HG02571 (cell line): ENCODE measurements around the gene KRTAP17-1.
"Not testable (repeated sequence)": the region's sequence is repeated elsewhere in the genome, so short reads cannot be mapped to it uniquely, and the experiment has no call there.

Source experiments
- ATAC-seq: cut with Tn5 transposase; IDR thresholded peaks from one replicate; pipeline ENCODE4 v1.9.1; 2021; ENCODE audit warnings: mild to moderate bottlenecking, moderate library complexity; ENCODE audit not compliant: unreplicated experiment

KRTAP17-1 gene, protein sequence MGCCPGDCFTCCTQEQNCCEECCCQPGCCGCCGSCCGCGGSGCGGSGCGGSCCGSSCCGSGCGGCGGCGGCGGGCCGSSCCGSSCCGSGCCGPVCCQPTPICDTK

DNA sequence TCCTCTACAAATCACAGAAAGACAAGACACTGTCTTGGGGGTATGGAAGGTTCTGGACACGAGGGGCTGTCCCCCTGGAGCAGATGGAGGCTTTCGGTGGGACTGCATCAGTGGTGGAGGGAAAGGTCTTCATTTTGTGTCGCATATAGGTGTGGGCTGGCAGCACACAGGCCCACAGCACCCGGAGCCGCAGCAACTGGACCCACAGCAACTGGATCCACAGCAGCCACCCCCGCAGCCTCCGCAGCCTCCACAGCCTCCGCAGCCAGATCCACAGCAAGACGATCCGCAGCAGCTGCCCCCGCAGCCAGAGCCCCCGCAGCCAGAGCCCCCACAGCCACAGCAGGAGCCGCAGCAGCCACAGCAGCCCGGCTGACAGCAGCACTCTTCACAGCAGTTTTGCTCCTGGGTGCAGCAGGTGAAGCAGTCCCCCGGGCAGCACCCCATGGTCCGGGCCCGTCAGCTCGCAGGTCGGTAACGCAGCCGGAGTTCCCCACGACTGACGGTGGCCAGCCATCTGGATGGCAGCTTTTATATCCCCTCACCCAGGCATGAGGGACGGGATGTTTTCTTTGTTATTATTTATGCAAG, at the start of gene KRTAP17-1:
KRTAP17-1 (minus strand) TSS at position 507 of the 591 bp plus-strand sequence; CDS start at position 447, 60 bp downstream.
- no peak for ATAC-seq

DNA sequence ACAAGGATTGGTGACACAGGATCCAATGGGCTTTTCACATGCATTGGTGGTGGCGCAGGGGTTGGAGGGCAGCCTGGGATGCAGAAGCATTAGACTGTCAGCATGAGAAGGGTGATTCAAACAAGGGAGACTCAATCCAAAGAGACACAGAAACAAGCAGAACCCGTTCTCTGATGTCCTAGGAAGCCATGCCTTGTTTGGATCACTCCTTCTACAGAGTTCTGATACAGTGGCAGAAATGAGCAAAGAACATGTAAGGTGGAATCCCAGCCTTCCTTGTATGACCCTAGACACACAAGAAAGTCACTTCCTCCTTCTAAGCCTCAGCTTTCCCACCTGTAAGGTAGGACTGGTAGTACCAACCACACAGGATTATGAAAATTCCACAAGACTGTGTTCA, 48.4 kb upstream of the KRTAP17-1 start:
- ATAC-seq = no peak

DNA sequence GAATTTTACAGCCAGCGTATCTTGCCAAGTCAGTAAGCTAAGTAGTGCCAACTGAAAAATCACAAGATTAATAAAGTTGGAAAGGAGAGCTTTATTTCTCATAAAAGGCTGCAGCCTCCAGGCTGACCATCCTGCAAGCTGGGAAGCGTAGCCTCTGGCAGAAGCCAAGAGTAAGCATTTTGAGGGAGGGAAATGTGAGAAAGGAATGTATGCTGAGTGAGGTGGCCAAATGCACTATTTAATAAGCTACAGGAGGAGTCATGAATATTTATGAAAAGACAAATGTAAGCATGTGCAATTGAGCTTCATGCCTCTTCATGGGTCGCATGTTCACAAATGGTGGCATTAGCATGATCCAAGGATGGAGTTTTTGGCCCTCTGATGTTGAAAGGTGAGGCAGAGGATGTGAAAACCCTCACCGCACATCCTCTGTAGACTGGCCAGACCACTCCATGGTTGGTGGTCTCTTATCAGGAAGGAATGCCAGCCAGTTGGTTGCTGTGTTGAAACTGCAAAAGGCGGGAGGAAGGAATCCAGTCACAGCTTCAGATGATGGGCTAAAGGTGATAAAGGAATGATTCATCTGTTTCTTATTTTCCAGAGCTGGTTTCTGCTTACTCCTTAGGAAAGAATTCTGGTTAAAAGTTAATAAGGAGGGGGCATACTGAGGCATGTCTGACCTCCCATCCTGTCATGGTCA, 44.9 kb upstream of the KRTAP17-1 start:
- no peak for ATAC-seq

DNA sequence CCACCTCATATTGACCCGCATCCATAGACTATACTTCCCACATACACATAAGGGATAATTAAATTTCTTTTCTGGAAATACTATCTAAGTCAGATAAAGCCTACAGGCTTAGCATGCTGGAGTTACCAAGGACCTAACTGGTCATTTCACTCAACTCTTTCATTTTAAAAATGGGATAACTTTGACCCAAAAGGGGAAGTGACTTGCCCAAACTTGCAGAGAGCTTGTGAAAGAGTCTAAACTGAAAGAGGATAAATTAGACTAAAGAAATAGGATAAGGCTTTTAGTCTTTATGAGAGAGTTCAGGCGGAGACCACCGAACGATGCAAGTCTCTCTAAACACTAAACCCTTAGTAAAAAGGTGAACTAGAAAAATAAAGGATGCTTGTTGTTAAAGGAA, 39.0 kb upstream of the KRTAP17-1 start:
- ATAC-seq = no peak

DNA sequence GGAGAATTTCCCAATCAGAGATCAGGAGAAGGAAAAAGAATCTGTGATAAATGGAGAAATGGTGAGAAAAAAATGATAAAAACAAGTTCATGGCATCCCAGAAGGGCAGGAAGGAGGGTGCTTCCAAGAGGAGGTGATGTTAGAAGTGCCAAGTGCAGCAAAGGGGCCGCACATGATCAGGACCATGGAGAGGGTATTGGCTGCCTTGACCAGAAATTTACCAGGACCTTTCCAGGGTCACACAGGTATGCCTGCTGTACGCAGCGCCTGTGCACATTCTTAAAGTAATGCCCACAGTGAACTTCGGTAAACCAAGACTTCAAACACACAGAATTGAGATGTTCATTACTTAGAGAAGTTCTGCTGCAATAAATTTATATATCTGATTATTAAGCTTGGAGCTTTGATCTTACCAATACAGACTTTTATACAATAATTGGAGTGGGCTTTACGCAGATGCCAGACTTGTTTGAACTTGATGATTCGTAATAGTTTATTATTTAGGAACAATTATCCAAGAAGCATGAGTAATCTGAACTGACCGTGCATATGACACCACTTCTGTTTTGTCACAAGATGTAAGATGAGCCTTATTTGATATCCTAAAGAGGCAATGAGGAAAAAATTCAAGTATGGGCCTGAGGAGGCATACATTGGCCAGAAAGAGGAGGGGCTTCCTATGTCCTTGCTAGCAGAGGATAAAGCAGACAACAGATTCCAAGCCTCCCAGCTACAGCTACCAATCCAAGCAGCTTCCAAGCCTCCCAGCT, 37.3 kb upstream of the KRTAP17-1 start:
- ATAC-seq = no peak

DNA sequence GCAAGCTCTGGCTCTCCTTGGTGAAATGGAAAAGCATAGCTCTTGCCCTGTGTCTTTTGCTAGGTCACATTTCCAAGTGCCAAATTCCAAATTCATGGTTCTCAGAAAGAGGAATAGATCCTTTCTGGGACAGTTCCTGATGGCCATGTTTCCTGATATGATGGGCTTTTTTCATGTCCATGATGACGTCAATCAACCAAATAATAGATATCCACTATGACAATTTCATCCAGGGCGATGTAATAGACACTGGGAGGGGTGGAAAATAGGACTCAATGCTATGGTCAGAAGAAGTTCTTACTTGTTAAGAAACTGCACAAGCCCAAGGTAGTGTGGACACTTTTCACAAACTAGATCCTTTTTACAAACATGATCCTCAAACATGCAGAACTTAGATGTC, 35.7 kb upstream of the KRTAP17-1 start:
- ATAC-seq = no peak

DNA sequence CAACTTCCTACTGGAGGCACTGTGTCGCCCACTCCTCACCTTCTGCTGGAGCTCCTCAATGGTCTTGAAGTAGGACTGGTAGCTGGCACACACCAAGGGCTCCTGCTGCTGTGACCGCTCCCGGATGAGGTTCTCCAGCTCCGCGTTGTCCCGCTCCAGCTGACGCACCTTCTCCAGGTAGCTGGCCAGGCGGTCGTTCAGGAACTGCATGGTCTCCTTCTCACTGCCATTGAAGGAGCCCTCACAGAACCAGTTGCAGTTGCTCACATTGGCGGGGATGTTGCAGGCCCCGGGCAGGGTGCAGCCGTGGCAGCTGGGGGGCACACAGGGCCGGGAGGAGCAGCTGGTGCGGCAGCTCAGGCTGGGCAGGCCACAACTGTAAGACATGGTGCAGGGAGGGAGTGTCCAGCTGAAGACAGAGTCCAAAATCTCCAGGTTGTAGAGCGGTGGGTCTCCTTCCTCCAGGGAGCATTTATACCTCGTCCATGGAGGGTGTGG, 34.9 kb upstream of the KRTAP17-1 start, which contains the start of gene KRT33A:
KRT33A (minus strand) TSS at position 448 of the 498 bp plus-strand sequence; CDS start at position 387, 61 bp downstream.
- not testable (repeated sequence) for ATAC-seq

DNA sequence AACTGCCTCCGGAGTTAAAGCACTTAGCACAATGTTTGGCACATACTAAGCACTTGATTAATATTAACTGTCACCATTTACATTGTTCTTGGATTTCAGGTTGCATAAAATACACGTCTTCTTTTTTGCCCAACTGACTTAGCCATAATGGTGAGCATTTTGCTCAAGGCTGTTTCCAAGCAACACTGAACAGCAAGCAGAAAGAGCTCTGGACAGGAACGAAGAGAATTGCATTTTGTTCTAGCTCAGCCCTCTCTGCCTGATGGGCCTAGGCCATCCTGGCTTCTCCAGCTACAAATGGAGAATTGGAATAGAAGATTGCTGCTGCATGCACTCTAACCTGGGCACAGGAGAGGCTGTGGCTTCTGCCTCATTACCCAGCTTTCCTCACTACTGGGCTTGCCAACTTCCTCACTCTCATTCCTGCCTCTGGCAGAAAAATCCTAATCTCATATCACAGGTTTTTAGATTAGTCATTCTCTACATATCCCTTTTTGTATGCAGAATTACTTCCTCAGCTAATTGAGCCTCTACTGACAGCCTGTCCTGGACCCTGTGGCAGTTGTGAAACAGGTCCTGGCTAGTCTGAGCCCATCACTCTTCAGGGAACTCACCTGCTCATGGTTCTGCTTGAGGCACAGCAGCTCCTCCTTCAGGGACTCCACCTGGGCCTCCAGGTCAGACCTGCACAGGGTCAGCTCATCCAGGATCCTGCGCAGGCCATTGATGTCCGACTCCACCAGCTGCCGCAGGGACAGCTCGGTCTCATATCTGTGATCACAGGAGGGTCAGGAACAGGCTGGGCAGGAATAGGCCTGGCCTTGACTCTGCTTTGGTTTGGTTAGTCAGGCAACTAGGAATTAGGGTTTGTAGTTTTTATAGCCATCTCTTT, 32.6 kb upstream of the KRTAP17-1 start:
- ATAC-seq = no peak

DNA sequence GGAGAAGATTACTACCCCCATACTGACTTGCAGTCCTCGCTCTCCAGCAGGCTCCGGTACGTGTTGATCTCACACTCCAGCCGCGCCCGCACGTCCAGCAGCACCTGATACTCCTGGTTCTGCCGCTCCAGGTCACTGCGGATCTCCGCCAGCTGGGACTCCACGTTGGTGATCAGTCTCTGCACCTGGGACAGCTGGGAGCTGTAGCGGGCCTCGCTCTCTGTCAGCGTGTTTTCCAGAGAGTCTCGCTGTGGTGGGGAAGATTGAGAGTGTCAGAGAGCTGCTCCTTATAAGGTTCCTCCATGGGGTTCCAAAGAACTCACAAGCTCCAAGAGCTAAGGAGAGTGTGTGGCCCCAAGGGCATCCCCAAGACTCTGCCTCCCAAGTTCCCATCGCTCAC, 30.9 kb upstream of the KRTAP17-1 start:
- ATAC-seq = not testable (repeated sequence)

DNA sequence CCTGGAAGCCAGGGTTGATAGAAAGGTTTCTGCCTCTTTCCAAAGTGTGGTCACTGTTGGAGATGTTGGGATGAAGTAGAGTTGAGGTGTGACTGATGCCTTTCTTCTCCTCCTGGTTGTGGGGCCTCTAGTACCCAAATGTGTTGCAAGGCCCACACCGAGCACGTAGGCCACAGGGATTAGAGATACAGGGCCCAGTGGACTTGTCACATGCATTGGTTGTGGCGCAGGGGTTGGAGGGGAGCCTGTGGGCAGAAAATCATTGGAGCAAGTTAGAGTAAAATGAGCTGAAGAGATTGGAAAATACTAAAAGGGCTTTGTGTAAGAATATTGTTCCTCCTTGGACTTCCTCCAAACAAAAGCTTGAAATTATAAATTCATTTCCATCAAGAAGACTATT, 30.5 kb upstream of the KRTAP17-1 start:
- no peak for ATAC-seq

DNA sequence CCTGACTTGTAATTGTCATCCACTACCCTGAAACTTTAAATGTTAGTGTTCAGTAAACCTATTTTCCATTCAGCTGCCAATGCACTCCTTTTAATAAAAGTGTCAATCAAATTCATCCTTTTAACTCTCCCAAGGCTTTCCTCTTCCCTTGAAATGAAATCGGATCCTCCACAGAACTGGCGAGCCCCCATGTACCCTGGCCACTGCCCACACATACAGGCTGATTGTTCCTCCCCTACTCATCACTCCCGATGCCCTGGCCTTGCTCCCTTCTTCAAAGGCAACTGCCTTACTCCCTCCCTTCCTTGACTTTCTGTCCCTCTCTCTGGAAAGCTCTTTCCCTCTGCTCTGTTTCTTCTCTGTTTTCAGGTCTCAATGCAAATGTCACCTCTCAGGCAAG, 27.5 kb upstream of the KRTAP17-1 start:
- ATAC-seq = no peak

DNA sequence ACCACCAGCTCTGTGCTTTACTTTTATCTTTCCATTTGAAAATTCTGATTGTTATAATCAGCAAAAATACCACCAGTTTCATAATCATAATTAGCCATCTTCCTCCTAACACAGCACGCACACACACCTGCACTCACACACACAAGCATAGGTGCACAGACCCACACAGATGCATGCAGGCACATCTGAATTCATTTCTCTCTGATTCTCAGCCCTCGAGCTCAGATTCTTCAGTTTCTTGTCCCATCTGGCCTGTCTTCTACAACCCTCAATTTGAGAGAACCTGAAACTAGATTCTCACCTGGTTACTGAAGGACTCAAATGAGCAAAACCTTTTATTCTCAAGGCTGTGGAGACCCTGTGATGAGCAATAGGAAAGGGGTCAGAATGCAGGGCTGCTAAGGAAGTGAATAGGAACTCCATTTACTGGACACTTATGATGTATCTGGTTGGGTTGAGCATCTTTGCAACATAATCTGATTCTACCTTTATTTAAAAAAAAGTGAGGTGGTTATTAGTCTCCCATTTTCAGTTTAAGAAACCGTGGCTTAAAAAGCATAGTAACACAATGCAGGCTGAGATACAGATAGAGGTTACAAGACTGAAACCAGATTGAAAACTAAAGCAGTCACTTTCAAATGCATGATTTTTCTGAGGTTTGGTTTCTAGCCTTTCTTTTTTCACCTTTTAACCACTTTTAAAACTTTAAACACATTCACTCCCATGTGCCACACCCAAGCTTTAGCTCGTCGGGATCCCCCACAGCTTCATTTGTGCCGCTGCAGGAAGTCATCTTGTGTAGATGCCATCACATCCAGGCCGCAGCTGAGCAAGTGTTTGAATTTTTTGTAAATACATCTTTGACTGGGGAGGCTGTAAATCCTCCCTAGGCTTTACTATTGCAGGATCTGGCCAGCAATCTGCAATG, 25.7 kb upstream of the KRTAP17-1 start:
- no peak for ATAC-seq

DNA sequence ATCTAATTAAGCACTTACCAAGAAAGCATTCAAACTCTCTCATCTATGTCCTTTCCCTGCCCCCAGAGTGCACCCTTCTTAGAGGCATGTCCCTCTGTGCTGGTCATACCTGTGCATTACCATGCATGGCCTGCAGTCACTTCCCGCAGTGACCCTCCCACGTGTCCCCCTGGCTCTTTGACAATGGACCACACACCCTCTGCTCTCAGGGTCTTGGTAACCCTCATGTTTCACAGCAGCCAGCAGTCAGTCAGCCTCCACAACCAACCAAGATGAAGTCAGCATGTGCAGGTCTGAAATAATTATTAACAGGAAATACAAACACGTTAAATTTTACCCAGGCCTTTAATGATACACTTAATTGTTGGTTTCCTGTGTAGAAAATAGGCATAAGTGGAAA, 25.0 kb upstream of the KRTAP17-1 start:
- ATAC-seq = no peak

DNA sequence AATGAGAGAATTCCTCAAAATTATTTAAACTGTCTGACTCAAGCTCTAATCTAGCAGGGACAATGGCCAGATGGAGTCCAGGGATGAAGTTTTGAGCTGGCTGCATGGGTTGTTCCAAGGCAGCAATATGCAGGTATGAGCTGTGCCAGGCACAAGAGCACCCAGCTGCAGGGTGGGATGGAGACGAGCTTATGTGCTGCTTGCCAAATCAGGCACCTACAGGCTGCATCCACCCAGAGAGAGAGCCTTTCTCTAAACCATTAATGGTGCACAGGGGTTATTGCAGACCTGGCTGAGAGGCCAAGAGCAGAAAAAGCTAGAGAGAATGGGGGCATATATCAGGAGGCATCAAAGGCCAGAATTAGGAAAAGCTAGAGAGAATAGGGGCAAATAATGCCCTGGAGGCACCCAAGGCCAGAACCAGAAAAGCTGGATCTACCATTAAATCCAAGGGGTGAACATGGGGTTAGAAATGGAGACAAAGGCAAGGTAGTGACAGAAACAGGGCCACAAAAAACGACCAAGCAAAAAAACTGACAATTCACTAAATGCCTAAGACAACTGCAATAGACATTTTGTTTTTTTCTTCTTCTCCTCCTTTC, 24.2 kb upstream of the KRTAP17-1 start:
- ATAC-seq = no peak

DNA sequence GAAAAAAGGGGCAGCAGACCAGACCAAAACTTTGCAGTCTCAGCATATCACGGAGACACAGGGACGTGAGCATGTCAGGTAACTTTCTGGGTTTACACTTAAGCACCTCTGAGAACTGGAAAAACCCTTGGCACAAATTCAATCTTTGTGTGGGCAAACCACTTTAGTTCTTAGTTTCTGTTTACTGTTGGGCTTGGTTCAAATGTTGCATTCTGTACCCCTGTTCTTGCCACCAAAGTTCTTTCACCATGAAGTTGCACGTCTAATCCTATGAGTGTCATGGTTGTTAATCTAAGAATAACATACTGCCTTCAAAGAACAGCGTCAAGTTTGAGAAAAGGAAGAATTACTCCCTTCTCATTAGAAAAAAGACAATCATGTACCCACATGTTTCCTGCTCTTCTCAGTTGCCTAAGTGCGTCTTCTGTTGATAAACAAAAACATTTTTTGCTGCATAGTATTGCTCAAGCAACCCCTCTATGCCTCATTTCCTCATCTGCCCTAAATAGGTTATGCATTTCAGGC, 23.5 kb upstream of the KRTAP17-1 start:
- no peak for ATAC-seq

DNA sequence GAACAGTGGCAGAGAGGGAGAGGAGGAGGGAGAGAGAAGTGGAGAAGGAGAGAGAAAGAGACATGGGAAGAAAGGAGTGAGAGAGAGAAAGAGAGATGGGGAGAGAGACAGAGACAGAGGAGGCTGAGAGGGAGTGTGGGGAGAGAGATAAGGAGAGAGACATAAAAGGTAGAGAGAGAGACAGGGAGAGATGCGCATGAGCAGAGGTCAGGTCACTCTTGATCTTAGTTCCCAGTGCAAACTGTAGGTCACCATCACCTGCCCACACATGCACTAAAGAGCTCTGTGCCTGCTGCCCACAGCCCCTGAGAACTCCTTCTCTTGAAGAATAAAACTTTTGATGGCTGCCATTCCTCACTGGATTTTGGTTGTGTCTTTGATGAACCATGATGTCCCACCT, 20.2 kb upstream of the KRTAP17-1 start:
- no peak for ATAC-seq

DNA sequence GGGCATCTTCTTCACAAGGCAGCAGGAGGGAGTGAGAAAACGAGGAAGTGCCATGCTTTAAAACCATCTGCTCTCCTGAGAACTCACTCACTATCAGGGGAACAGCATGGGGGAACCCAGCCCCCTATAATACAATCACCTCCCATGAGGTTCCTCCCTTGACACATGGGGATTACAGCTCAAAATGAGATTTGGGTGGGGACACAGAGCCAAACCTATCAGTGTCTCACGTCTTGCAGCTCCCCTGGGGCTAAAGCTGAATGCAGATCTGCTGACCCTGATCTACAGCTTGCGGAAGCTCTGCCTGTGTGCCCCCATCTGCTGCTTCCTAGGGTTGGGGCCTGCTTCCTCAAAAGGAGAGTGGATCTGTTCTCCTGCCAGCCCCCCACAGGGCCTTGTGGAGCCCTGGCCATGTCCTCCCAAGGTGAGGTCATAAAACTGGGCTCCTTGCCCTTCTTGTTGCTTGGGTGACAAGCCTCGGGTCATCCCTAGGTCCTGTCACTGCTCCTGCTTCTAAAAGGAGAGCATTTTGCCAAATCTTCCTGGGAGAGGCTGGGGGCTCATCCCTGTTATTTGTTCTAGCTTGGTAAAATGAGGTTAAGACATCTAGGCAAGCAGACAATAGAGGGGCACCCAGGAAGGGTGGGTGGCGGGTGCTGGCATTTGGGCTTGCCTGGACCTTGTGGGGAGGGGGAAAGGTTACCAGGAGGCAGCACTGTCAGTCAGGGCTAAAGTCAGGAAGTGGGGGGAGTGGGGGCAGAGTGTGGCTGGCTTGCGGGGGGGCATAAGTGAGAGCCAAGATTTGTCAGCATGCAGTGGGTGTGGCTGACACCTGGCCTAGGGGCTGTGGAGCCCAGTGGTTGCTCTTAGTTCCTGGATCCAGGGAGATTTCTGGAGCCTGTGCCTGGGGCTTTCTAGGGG, 19.1 kb upstream of the KRTAP17-1 start:
- no peak for ATAC-seq

DNA sequence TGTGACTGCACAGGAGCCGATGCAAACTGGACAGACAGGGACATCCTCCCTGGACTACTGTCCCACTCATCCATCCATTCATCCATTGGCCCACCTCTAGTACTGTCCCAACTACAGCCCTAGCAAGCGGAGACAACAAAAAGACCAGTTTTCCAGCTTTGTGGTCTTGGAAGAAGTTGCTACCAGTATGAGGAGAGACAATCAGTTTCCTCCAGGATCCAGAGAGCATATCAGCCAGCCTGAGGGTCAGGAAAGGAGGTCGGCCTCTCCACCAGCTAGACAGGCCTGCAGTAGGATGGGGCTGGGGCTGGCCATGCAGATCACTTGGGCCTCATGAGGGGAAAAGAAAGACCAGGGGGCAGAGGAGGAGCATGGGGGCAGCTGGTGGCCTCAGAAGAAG, 18.3 kb upstream of the KRTAP17-1 start:
- no peak for ATAC-seq
